Activated B cell treated with CpG ODN at 0.5 μM for 24 hours (primary cell): ENCODE results near the gene PRR5L. TPM values are rescaled to one million over a fixed set of nuclear protein-coding genes. Genes with fewer than 3 reads are reported as not detected.

Experiments used
- ATAC-seq: fragments of 200-7000 bp; cut with Tn5 transposase; one replicate; pipeline ENCODE4 v1.10.0; 2021; ENCODE audit warnings: low read depth, mild to moderate bottlenecking, moderate library complexity
- CTCF ChIA-PET: fragments of 350-600 bp; sonication (Branson Sonifier 250); formaldehyde crosslinking; loops from one replicate; lab custom pipeline; 2021; ENCODE audit warnings: antibody characterized with exemption; lab: Charles Lee
- POLR2A ChIA-PET: fragments of 350-600 bp; sonication (Branson Sonifier 250); formaldehyde crosslinking; loops from one replicate; lab custom pipeline; 2021; ENCODE audit warnings: antibody characterized with exemption; lab: Charles Lee
- DNase-seq: peaks from one replicate; pipeline ENCODE4 v3.0.0; 2022
- H3K27ac Mint-ChIP-seq: one replicate; pipeline ENCODE4 v1.8.0; 2020; ENCODE audit warnings: mixed read lengths
- H3K27me3 Mint-ChIP-seq: one replicate; pipeline ENCODE4 v1.8.0; 2021; ENCODE audit warnings: mixed read lengths
- H3K36me3 Mint-ChIP-seq: one replicate; pipeline ENCODE4 v1.8.0; 2021; ENCODE audit warnings: low read depth, mixed read lengths
- H3K4me1 Mint-ChIP-seq: one replicate; pipeline ENCODE4 v1.8.0; 2021; ENCODE audit warnings: mixed read lengths
- H3K4me3 Mint-ChIP-seq: one replicate; pipeline ENCODE4 v1.8.0; 2020; ENCODE audit warnings: mild to moderate bottlenecking, mixed read lengths
- H3K9me3 Mint-ChIP-seq: one replicate; pipeline ENCODE4 v1.8.0; 2020; ENCODE audit warnings: mixed read lengths
- intact Hi-C: fragments of 100-400 bp; cut with micrococcal nuclease; formaldehyde crosslinking; loops from one replicate; pipeline ENCODE4 v1.15.1; 2024
- total RNA-seq: library from RNA; stranded (reverse); gene quantifications from 2 replicates; pipeline ENCODE4 v1.2.3, GENCODE V29; 2022
- TF ChIP-seq, protein P1 (sequence below): fragments of 200-600 bp; IDR thresholded peaks from one replicate; pipeline ENCODE4 v1.8.0; 2022; ENCODE audit warnings: antibody characterized with exemption, mild to moderate bottlenecking

The PRR5L gene
- total RNA-seq, 1 donor from 2014 or later, result 1.0 TPM

DNA sequence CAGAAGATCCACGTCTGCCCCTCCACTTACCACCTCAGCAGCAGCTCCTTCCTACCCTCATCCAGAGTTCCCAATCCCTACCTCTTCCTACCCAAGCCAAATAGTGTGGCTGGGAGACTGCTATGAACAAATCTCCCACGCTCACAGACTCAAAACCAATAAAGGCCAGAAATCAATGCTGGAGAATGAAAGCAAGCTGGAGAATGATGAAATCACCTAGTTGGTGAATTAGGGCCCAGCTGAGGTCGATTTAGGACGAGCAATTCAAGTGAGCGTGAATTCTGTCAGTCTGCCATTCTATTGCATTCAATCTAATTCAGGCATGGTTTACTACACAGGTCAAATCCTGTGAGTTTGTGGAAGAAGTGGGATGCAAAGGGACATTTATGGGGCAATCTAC, 29.3 kb upstream of the PRR5L start:
- DNase-seq (no peak), ATAC-seq (no peak)
- no peaks in the 10 kb centered on the region for H3K4me1 Mint-ChIP-seq
- ChIA-PET CTCF (interaction anchor here (1.1 to 5.1 kb wide), 8 partner anchors 8 to 657 kb away, joined by 3 to 39 read pairs (median 8); partner anchors contain the start of gene FJX1), POLR2A (no interaction called here)
- TF ChIP-seq, protein P1, sequence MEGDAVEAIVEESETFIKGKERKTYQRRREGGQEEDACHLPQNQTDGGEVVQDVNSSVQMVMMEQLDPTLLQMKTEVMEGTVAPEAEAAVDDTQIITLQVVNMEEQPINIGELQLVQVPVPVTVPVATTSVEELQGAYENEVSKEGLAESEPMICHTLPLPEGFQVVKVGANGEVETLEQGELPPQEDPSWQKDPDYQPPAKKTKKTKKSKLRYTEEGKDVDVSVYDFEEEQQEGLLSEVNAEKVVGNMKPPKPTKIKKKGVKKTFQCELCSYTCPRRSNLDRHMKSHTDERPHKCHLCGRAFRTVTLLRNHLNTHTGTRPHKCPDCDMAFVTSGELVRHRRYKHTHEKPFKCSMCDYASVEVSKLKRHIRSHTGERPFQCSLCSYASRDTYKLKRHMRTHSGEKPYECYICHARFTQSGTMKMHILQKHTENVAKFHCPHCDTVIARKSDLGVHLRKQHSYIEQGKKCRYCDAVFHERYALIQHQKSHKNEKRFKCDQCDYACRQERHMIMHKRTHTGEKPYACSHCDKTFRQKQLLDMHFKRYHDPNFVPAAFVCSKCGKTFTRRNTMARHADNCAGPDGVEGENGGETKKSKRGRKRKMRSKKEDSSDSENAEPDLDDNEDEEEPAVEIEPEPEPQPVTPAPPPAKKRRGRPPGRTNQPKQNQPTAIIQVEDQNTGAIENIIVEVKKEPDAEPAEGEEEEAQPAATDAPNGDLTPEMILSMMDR, result no peak
- no peak overlapping the region for H3K27ac Mint-ChIP-seq
- H3K9me3 Mint-ChIP-seq, result no peaks in the 10 kb centered on the region
- H3K27me3 Mint-ChIP-seq, result peaks cover 8% of the 10 kb centered on the region
- intact Hi-C loops, result loop anchor here (1.0 to 5.0 kb wide), 4 partner anchors 444 to 1339 kb away; no protein-coding TSS in a partner anchor
- peaks cover 20% of the 10 kb centered on the region for H3K36me3 Mint-ChIP-seq
- no peak overlapping the region for H3K4me3 Mint-ChIP-seq

DNA sequence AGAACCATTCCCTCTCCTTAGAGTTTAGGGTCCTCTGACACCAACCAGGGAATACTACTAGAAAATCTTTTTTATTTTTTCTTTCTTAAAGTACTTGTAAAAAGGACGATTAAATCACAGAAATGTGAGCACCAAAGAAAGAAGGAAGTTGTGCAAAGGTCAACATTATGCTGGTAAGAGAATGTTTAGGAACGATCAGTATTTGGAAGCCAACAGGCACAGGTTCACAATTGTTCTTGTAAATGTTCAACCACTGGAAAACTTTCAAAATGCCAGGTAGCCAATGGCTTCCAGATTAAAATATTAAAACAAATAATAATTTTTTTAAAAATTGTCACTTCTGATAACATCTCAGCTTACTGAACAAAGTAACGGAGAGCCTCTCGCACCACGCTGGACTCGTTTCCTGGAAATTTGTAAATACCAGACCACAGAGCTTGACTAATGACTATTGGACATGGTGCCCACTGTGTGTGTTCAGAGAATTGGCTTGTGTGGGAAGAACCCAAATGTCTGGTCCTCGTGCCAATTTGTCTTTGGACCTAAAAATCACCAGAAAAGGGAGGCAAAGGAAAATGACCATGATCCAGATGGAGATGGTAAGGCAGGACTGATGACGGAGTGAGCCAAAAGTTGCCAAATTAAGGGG, 27.6 kb upstream of the PRR5L start:
- TF ChIP-seq, protein P1, result no peak
- POLR2A ChIA-PET, result no interaction called here
- no peaks in the 10 kb centered on the region for H3K4me1 Mint-ChIP-seq
- intact Hi-C loops, result loop anchor here (5.0 kb wide), 3 partner anchors 446 to 1341 kb away; no protein-coding TSS in a partner anchor
- H3K27ac Mint-ChIP-seq, result no peak overlapping the region
- DNase-seq (no peak), ATAC-seq (no peak)
- H3K27me3 Mint-ChIP-seq, result peaks cover 3% of the 10 kb centered on the region
- H3K4me3 Mint-ChIP-seq, result no peak overlapping the region
- H3K9me3 Mint-ChIP-seq, result no peaks in the 10 kb centered on the region
- CTCF ChIA-PET, result interaction anchor here (3.0 to 5.1 kb wide), 2 partner anchors 446 to 653 kb away, joined by 19 to 39 read pairs; no protein-coding TSS in a partner anchor
- peaks cover 36% of the 10 kb centered on the region for H3K36me3 Mint-ChIP-seq

DNA sequence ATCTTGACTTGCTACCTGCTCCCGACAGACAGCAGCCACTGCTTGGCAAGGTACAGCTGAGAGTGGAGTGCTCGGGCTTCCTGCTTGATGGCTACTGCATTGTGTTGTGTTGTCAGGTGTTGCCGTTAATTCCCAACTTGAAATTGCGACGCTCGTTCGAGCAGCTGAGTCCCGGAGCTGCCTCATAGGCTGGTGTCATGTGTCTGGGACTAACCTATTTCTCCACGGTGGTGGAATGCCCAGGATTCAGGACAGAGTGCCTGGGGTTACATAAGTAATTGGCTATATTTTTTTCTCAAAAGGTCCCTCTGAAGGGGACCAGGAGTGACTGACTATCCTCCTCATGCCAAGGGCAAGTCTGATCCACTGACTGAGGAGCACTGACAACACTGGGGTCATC, 25.4 kb upstream of the PRR5L start:
- peaks cover 56% of the 10 kb centered on the region for H3K36me3 Mint-ChIP-seq
- TF ChIP-seq, protein P1, result no peak
- ChIA-PET POLR2A (no interaction called here), CTCF (no interaction called here)
- DNase-seq (no peak), ATAC-seq (no peak)
- peaks cover 3% of the 10 kb centered on the region for H3K27me3 Mint-ChIP-seq
- no peaks in the 10 kb centered on the region for H3K9me3 Mint-ChIP-seq
- intact Hi-C loops, result no loop called here
- no peak overlapping the region for H3K4me3 Mint-ChIP-seq
- H3K27ac Mint-ChIP-seq, result no peak overlapping the region
- H3K4me1 Mint-ChIP-seq, result no peaks in the 10 kb centered on the region

DNA sequence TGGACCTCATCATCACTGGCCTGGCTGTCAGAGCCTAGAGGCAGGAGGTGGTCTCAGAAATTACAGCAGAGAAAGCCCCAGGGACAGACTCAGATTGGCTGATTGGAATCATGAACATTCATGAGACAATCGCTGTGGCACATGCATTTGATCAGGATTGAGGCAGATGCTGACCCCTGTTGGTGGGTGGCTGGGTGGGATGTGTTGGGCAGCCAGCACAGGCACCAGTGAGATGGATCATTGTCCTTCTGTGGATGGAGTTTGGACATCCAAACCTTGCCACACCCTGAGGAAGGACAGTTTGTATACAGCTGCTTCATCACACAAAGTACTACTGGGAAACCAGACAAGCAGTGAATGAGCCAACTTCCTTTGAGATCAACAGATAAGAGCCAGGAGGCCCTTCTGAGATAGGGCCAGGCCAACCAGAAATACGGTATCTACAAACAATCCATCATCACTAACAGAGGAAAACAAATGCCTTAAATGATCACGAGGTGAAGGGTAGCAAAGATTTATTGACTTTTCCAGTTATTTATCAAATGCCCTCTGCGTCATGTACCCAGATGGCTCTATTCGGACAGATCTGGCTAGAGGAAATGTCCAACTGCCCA, 24.2 kb upstream of the PRR5L start:
- ATAC-seq, result no peak
- POLR2A ChIA-PET, result no interaction called here
- Mint-ChIP-seq H3K27me3 (no peaks in the 10 kb centered on the region), H3K4me3 (no peak overlapping the region), H3K9me3 (no peaks in the 10 kb centered on the region), H3K36me3 (peaks cover 65% of the 10 kb centered on the region), H3K27ac (no peak overlapping the region), H3K4me1 (no peaks in the 10 kb centered on the region)
- CTCF ChIA-PET, result interaction anchor here (0.6 kb wide), 1 partner anchor 208 kb away, joined by 3 read pairs; no protein-coding TSS in a partner anchor
- no peak for DNase-seq
- TF ChIP-seq, protein P1, result no peak
- intact Hi-C loops, result no loop called here

DNA sequence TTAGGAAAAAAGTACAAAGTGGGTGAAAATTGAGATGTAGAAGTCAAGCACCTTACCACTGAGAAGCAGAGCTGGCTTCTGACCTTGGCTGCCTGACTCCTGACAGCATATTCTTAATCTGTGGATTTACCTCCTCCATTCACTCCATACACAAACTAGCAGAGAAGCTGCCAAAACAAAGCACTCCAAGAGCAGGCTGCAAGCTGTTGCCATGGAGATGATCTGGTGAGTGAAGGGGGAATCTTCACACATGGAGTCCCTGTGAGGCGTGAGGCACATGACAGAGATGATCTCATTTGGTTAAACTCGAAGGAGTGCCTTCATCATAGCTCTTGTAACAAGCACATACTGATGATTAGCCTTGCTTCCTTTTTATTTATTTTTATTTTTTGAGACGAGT, 23.0 kb upstream of the PRR5L start:
- no peaks in the 10 kb centered on the region for H3K27me3 Mint-ChIP-seq
- no peaks in the 10 kb centered on the region for H3K4me1 Mint-ChIP-seq
- DNase-seq, result no peak
- no peak overlapping the region for H3K4me3 Mint-ChIP-seq
- ChIA-PET POLR2A (no interaction called here), CTCF (interaction anchor here (1.1 kb wide), 1 partner anchor 657 kb away, joined by 3 read pairs; no protein-coding TSS in a partner anchor)
- peaks cover 75% of the 10 kb centered on the region for H3K36me3 Mint-ChIP-seq
- TF ChIP-seq, protein P1, result no peak
- intact Hi-C loops, result no loop called here
- ATAC-seq, result no peak
- no peaks in the 10 kb centered on the region for H3K9me3 Mint-ChIP-seq
- no peak overlapping the region for H3K27ac Mint-ChIP-seq
